Measurements from ENCODE around the gene OR10G6. TPM values are rescaled to one million over a fixed set of nuclear protein-coding genes. Genes with fewer than 3 reads are reported as not detected.
A peak's percentile ranks its signal among the peaks of the same experiment; 100 is the strongest.

OR10G6 gene
- total and polyA plus RNA-seq, 11 donors, result not detected

- Histone ChIP-seq H3K4me1 (no peaks in the 10 kb centered on the region), H3K27ac (no peak within 1 kb of the TSS), H3K36me3 (no peaks in the 10 kb centered on the region), H3K27me3 (no peaks in the 10 kb centered on the region), H3K9me3 (peaks cover 0 to 7% (median 0%) of the 10 kb centered on the region in 12 donors), H3K4me3 (no peak within 1 kb of the TSS)
- ATAC-seq, result no peak
- DNase-seq, result no peak
- TF ChIP-seq POLR2A (IDR thresholded peaks at IDR 0.05), result no peak
- no peak for TF ChIP-seq CTCF (IDR thresholded peaks at IDR 0.05)
- intact Hi-C loops (cut with DNase I), result no loop called here
Observed at GRCh38 chr11:123977731-123978347, 17.1 kb downstream of the OR10G6 start, which contains the start of gene OR10S1. Gene OR10S1, minus strand, starts transcription at chr11:123977781. Its CDS starts 117 bp downstream, at chr11:123977664.

GRCh38 chr11:123976770-123977560 is 18.0 kb downstream of the OR10G6 start:
- DNase-seq, result peak in 1 of 5 donors; percentile 38
- Histone ChIP-seq H3K9me3 (no peaks in the 10 kb centered on the region), H3K4me3 (no peak overlapping the region), H3K36me3 (no peaks in the 10 kb centered on the region), H3K27ac (no peak overlapping the region), H3K4me1 (no peaks in the 10 kb centered on the region), H3K27me3 (no peaks in the 10 kb centered on the region)
- WGBS, 4 donors, result 87 to 90% (median 87%) methylated on average over 18 of the region's 18 CpGs
- TF ChIP-seq CTCF (IDR thresholded peaks at IDR 0.05) (no peak), POLR2A (IDR thresholded peaks at IDR 0.05) (no peak)
- ATAC-seq, result peak in 1 of 4 donors; percentile 11
- intact Hi-C loops (cut with DNase I), result no loop called here

- ATAC-seq (no peak), DNase-seq (no peak)
- Histone ChIP-seq H3K4me1 (no peaks in the 10 kb centered on the region), H3K36me3 (no peaks in the 10 kb centered on the region), H3K4me3 (no peak overlapping the region), H3K27me3 (no peaks in the 10 kb centered on the region), H3K27ac (no peak overlapping the region), H3K9me3 (peaks cover 0 to 12% (median 0%) of the 10 kb centered on the region in 12 donors)
- no peak for TF ChIP-seq CTCF (IDR thresholded peaks at IDR 0.05)
- TF ChIP-seq POLR2A (IDR thresholded peaks at IDR 0.05), result no peak
- intact Hi-C loops (cut with DNase I), result no loop called here
- 45 to 65% (median 54%) methylated on average over 1 of the region's 1 CpG for WGBS, 4 donors
Observed at GRCh38 chr11:123973816-123974215, 21.1 kb downstream of the OR10G6 start.

GRCh38 chr11:123956752-123957151 is 38.2 kb downstream of the OR10G6 start:
- H3K27ac ChIP-seq, result no peak overlapping the region
- H3K4me3 ChIP-seq, result no peak overlapping the region
- no peaks in the 10 kb centered on the region for H3K27me3 ChIP-seq
- DNase-seq (no peak), ATAC-seq (no peak)
- H3K4me1 ChIP-seq, result no peaks in the 10 kb centered on the region
- H3K9me3 ChIP-seq, result peaks cover 0 to 20% (median 0%) of the 10 kb centered on the region in 12 donors
- intact Hi-C loops (cut with DNase I), result no loop called here
- no peaks in the 10 kb centered on the region for H3K36me3 ChIP-seq
- TF ChIP-seq POLR2A (IDR thresholded peaks at IDR 0.05), result no peak
- no peak for TF ChIP-seq CTCF (IDR thresholded peaks at IDR 0.05)
